RWPE2 (cell line): ENCODE data around the gene PAGE1.

Experiments
- ATAC-seq: fragments of 200-7000 bp; cut with Tn5 transposase; 3 replicates; pipeline ENCODE4 v1.9.1; 2021; ENCODE audit warnings: low read depth
- DNase-seq: peaks from one replicate; pipeline ENCODE4 v3.0.0-alpha.2; 2020; ENCODE audit warnings: low spot score
- H3K27ac ChIP-seq: fragments of 450-650 bp; 2 replicates; pipeline ENCODE4 v1.5.1; 2017; ENCODE audit warnings: mild to moderate bottlenecking; ENCODE audit not compliant: poor library complexity, severe bottlenecking
- H3K27me3 ChIP-seq: fragments of 250-450 bp; sonication (Bioruptor Pico); 2 replicates; pipeline ENCODE4 v1.5.1; 2021; ENCODE audit warnings: mild to moderate bottlenecking, moderate library complexity; ENCODE audit not compliant: insufficient read depth, poor library complexity, severe bottlenecking
- H3K36me3 ChIP-seq: fragments of 250-450 bp; sonication (Bioruptor Pico); 2 replicates; pipeline ENCODE4 v1.5.1; 2020; ENCODE audit warnings: low read depth, mild to moderate bottlenecking, moderate library complexity
- H3K4me1 ChIP-seq: fragments of 250-450 bp; sonication (Bioruptor Pico); 2 replicates; pipeline ENCODE4 v1.5.1; 2021; ENCODE audit warnings: mild to moderate bottlenecking, moderate library complexity; ENCODE audit not compliant: insufficient read depth, poor library complexity, severe bottlenecking
- H3K4me3 ChIP-seq: fragments of 250-450 bp; sonication (Bioruptor Pico); 2 replicates; pipeline ENCODE4 v1.5.1; 2021; ENCODE audit warnings: mild to moderate bottlenecking, moderate library complexity; ENCODE audit not compliant: severe bottlenecking
- H3K9me3 ChIP-seq: fragments of 250-450 bp; sonication (Bioruptor Pico); 2 replicates; pipeline ENCODE4 v1.5.1; 2021; ENCODE audit warnings: mild to moderate bottlenecking, moderate library complexity; ENCODE audit not compliant: severe bottlenecking
- CTCF ChIP-seq: fragments of 450-650 bp; IDR thresholded peaks from one replicate; pipeline ENCODE4 v1.5.1; 2017; ENCODE audit warnings: mild to moderate bottlenecking, moderate library complexity; ENCODE audit not compliant: poor library complexity, severe bottlenecking

PAGE1 gene

DNA sequence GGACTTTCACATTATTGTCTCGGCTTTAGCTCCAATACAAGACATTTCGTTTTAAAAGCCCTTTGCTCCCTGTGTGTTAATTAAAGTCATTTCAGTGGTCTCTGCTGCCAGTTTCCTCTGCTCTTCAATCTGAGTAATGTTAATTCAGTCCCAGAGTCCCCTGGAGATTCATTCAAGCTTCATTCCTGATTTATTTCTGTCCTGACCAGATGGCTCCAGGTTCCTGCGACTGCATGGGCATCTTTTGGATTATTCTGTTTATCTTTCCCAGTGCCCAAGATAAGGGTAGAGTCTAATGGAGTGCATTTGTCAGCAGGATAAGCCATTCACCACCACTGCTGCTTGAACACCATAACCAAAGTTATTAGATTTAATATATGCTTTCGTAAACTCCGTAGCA lies 6.1 kb upstream of the PAGE1 start:
- no peak for TF ChIP-seq CTCF
- Histone ChIP-seq H3K27me3 (no peaks in the 10 kb centered on the region), H3K4me3 (no peak overlapping the region), H3K36me3 (no peaks in the 10 kb centered on the region), H3K4me1 (no peaks in the 10 kb centered on the region), H3K27ac (no peak overlapping the region), H3K9me3 (no peaks in the 10 kb centered on the region)
- DNase-seq (no peak), ATAC-seq (no peak)

- no peaks in the 10 kb centered on the region for H3K4me1 ChIP-seq
- no peak for DNase-seq
- no peak overlapping the region for H3K4me3 ChIP-seq
- TF ChIP-seq CTCF, result no peak
- ATAC-seq, result no peak
- H3K9me3 ChIP-seq, result no peaks in the 10 kb centered on the region
- no peaks in the 10 kb centered on the region for H3K27me3 ChIP-seq
- H3K27ac ChIP-seq, result no peak overlapping the region
- no peaks in the 10 kb centered on the region for H3K36me3 ChIP-seq
Measured at GRCh38 chrX:49701323-49701722, 5.5 kb upstream of the PAGE1 start.

GRCh38 chrX:49675075-49675719 lies 20.6 kb downstream of the PAGE1 start:
- DNase-seq (no peak), ATAC-seq (no peak)
- Histone ChIP-seq H3K4me3 (no peak overlapping the region), H3K4me1 (no peaks in the 10 kb centered on the region), H3K27ac (no peak overlapping the region), H3K36me3 (no peaks in the 10 kb centered on the region), H3K9me3 (no peaks in the 10 kb centered on the region), H3K27me3 (no peaks in the 10 kb centered on the region)
- TF ChIP-seq CTCF, result no peak

GRCh38 chrX:49673394-49673793 lies 22.4 kb downstream of the PAGE1 start:
- Histone ChIP-seq H3K4me1 (no peaks in the 10 kb centered on the region), H3K9me3 (no peaks in the 10 kb centered on the region), H3K27me3 (no peaks in the 10 kb centered on the region), H3K36me3 (no peaks in the 10 kb centered on the region), H3K27ac (no peak overlapping the region), H3K4me3 (no peak overlapping the region)
- ATAC-seq, result no peak
- DNase-seq, result no peak
- TF ChIP-seq CTCF, result no peak

DNA sequence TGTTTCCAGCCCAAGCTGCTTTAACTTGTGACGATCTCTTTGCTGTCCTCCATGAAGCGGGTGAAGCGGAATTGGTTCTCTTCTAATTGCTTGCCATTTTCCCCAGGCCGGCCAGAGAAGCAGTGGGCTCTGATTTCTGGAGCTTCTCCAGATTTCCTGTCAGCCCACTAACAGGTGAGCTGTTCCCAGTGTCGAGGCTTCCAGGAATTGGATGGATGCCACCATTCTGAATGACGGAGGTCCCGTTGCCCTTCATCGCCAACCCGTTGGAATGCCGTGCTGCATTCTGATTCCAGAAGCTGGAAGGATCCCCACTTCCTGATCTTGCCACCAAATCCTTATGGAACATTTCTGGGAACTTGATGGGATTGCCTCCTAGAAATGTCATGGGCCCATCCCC lies 31.0 kb downstream of the PAGE1 start:
- Histone ChIP-seq H3K4me3 (no peak overlapping the region), H3K27ac (no peak overlapping the region), H3K27me3 (no peaks in the 10 kb centered on the region), H3K36me3 (no peaks in the 10 kb centered on the region), H3K9me3 (no peaks in the 10 kb centered on the region), H3K4me1 (no peaks in the 10 kb centered on the region)
- ATAC-seq (no peak), DNase-seq (no peak)
- no peak for TF ChIP-seq CTCF
